ENCODE results near the gene CD48.

GRCh38 chr1:160657250-160657781, 54.3 kb downstream of the CD48 start:
- TF ChIP-seq, protein P1, sequence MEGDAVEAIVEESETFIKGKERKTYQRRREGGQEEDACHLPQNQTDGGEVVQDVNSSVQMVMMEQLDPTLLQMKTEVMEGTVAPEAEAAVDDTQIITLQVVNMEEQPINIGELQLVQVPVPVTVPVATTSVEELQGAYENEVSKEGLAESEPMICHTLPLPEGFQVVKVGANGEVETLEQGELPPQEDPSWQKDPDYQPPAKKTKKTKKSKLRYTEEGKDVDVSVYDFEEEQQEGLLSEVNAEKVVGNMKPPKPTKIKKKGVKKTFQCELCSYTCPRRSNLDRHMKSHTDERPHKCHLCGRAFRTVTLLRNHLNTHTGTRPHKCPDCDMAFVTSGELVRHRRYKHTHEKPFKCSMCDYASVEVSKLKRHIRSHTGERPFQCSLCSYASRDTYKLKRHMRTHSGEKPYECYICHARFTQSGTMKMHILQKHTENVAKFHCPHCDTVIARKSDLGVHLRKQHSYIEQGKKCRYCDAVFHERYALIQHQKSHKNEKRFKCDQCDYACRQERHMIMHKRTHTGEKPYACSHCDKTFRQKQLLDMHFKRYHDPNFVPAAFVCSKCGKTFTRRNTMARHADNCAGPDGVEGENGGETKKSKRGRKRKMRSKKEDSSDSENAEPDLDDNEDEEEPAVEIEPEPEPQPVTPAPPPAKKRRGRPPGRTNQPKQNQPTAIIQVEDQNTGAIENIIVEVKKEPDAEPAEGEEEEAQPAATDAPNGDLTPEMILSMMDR (conservative IDR thresholded peaks at IDR 0.05; ENCODE audit: low read length) = no peak
- TF ChIP-seq EZH2phosphoT487 (IDR thresholded peaks at IDR 0.05; ENCODE audit: borderline replicate concordance, low read depth, low read length) = no peak

Measured in OCI-LY7 (cell line).